SK-N-SH (cell line): Measurements from ENCODE around the gene COBLL1.

Experiments used
- CTCF ChIP-seq: fragments of 200-600 bp; sonication (generic); IDR thresholded peaks from 2 replicates; pipeline ENCODE4 v1.6.1; 2017; ENCODE audit warnings: antibody characterized with exemption, mild to moderate bottlenecking, moderate library complexity
- EZH2phosphoT487 ChIP-seq: fragments of 200-600 bp; sonication (generic); IDR thresholded peaks from 2 replicates; pipeline ENCODE4 v1.6.1; 2017; ENCODE audit warnings: low read depth, mixed run types, mild to moderate bottlenecking, antibody characterized with exemption, moderate library complexity, borderline replicate concordance
- GATA2 ChIP-seq: sonication (generic); formaldehyde crosslinking; IDR thresholded peaks from 2 replicates; pipeline ENCODE4 v1.5.0; 2020; ENCODE audit warnings: mild to moderate bottlenecking, missing genetic modification reagents
- NRF1 ChIP-seq: IDR thresholded peaks from 2 replicates; pipeline ENCODE4 v1.6.1; 2012; ENCODE audit warnings: low read depth, mild to moderate bottlenecking, low read length
- POLR2AphosphoS5 ChIP-seq: IDR thresholded peaks from 2 replicates; pipeline ENCODE4 v1.6.1; 2012; ENCODE audit warnings: low read depth, low read length
- SMC3 ChIP-seq: IDR thresholded peaks from 2 replicates; pipeline ENCODE4 v1.6.1; 2012; ENCODE audit warnings: low read depth, low read length, improper control_type of control experiment
- YY1 ChIP-seq: IDR thresholded peaks from 2 replicates; pipeline ENCODE4 v1.4.0; 2012; ENCODE audit warnings: low read depth, mild to moderate bottlenecking

GRCh38 chr2:164780611-164781178 is 60.9 kb downstream of the COBLL1 start:
- no peak for TF ChIP-seq POLR2AphosphoS5
- TF ChIP-seq EZH2phosphoT487: no peak
- no peak for TF ChIP-seq CTCF
- TF ChIP-seq YY1: no peak
- no peak for TF ChIP-seq NRF1
- TF ChIP-seq SMC3: no peak
- TF ChIP-seq GATA2: no peak
